ENCODE data around the gene TDP2. TPM values are rescaled to one million over a fixed set of nuclear protein-coding genes. Genes with fewer than 3 reads are reported as not detected.
A peak's percentile ranks its signal among the peaks of the same experiment; 100 is the strongest.

TDP2 gene
- total and polyA plus RNA-seq, 2 donors (not counting 1 experiment from before 2014, with no cell fraction given), result 32.5 to 37.5 TPM

- Histone ChIP-seq H4K20me1 (ENCODE audit: control insufficient read depth, extremely low read depth, insufficient read depth, low read length) (no peaks in the 10 kb centered on the region), H2AFZ (ENCODE audit: low read length) (no peak overlapping the region), H3K36me3 (ENCODE audit: control insufficient read depth, insufficient read depth, low read length) (no peaks in the 10 kb centered on the region), H3K27me3 (ENCODE audit: control insufficient read depth, insufficient read depth, low read length) (peaks cover under 1% of the 10 kb centered on the region), H3K9ac (ENCODE audit: insufficient read depth, low read length) (no peak overlapping the region), H3K79me2 (ENCODE audit: control insufficient read depth, insufficient read depth, low read length) (no peaks in the 10 kb centered on the region), H3K4me1 (ENCODE audit: control insufficient read depth, extremely low read depth, insufficient read depth, low read length) (no peaks in the 10 kb centered on the region), H3K4me3 (replicated peaks in 1 of 4; ENCODE audit: control extremely low read depth in 1 of 4, insufficient read depth in 1 of 4, low read depth in 3 of 4, low read length in 4 of 4) (peak overlapping the region in 1 of 4 experiments; percentile 82), H3K4me2 (ENCODE audit: extremely low read depth, insufficient read depth, low read length) (no peak overlapping the region), H3K27ac (ENCODE audit: insufficient read depth, low read length) (no peak overlapping the region), H3K9me3 (ENCODE audit: control insufficient read depth, insufficient read depth, low read depth, low read length) (no peaks in the 10 kb centered on the region)
- DNase-seq (ENCODE audit: low read depth in 2 of 2), result peak in 1 of 2 donors; percentile 71
- no peak for TF ChIP-seq EZH2 (IDR thresholded peaks at IDR 0.05; ENCODE audit: low read length, missing control alignments)
Measured at GRCh38 chr6:24646771-24647170, 19.9 kb downstream of the TDP2 start.

- H2AFZ ChIP-seq (ENCODE audit: low read length), result no peak overlapping the region
- no peaks in the 10 kb centered on the region for H3K4me1 ChIP-seq (ENCODE audit: control insufficient read depth, extremely low read depth, insufficient read depth, low read length)
- H4K20me1 ChIP-seq (ENCODE audit: control insufficient read depth, extremely low read depth, insufficient read depth, low read length), result no peaks in the 10 kb centered on the region
- no peak overlapping the region for H3K9ac ChIP-seq (ENCODE audit: insufficient read depth, low read length)
- H3K27ac ChIP-seq (ENCODE audit: insufficient read depth, low read length), result no peak overlapping the region
- H3K9me3 ChIP-seq (ENCODE audit: control insufficient read depth, insufficient read depth, low read depth, low read length), result no peaks in the 10 kb centered on the region
- peaks cover 3% of the 10 kb centered on the region for H3K27me3 ChIP-seq (ENCODE audit: control insufficient read depth, insufficient read depth, low read length)
- no peaks in the 10 kb centered on the region for H3K79me2 ChIP-seq (ENCODE audit: control insufficient read depth, insufficient read depth, low read length)
- no peaks in the 10 kb centered on the region for H3K36me3 ChIP-seq (ENCODE audit: control insufficient read depth, insufficient read depth, low read length)
- TF ChIP-seq EZH2 (IDR thresholded peaks at IDR 0.05; ENCODE audit: low read length, missing control alignments) (no peak), CTCF (conservative IDR thresholded peaks at IDR 0.05 in 1 of 2, IDR thresholded peaks at IDR 0.05 in 1 of 2; ENCODE audit: low read depth in 1 of 2, low read length in 2 of 2) (no peak)
- no peak for DNase-seq (ENCODE audit: low read depth in 2 of 2)
- H3K4me3 ChIP-seq (replicated peaks in 1 of 4; ENCODE audit: control extremely low read depth in 1 of 4, insufficient read depth in 1 of 4, low read depth in 3 of 4, low read length in 4 of 4), result no peak overlapping the region
- H3K4me2 ChIP-seq (ENCODE audit: extremely low read depth, insufficient read depth, low read length), result no peak overlapping the region
Measured at GRCh38 chr6:24644377-24644776, 22.3 kb downstream of the TDP2 start.

GRCh38 chr6:24643920-24644319 is 22.8 kb downstream of the TDP2 start:
- H3K79me2 ChIP-seq (ENCODE audit: control insufficient read depth, insufficient read depth, low read length), result no peaks in the 10 kb centered on the region
- H3K9me3 ChIP-seq (ENCODE audit: control insufficient read depth, insufficient read depth, low read depth, low read length), result no peaks in the 10 kb centered on the region
- H3K4me2 ChIP-seq (ENCODE audit: extremely low read depth, insufficient read depth, low read length), result no peak overlapping the region
- no peak overlapping the region for H3K9ac ChIP-seq (ENCODE audit: insufficient read depth, low read length)
- no peaks in the 10 kb centered on the region for H3K36me3 ChIP-seq (ENCODE audit: control insufficient read depth, insufficient read depth, low read length)
- H3K4me1 ChIP-seq (ENCODE audit: control insufficient read depth, extremely low read depth, insufficient read depth, low read length), result no peaks in the 10 kb centered on the region
- no peak for TF ChIP-seq CTCF (conservative IDR thresholded peaks at IDR 0.05 in 1 of 2, IDR thresholded peaks at IDR 0.05 in 1 of 2; ENCODE audit: low read depth in 1 of 2, low read length in 2 of 2)
- no peak for TF ChIP-seq EZH2 (IDR thresholded peaks at IDR 0.05; ENCODE audit: low read length, missing control alignments)
- H3K27ac ChIP-seq (ENCODE audit: insufficient read depth, low read length), result no peak overlapping the region
- no peak for DNase-seq (ENCODE audit: low read depth in 2 of 2)
- no peak overlapping the region for H3K4me3 ChIP-seq (replicated peaks in 1 of 4; ENCODE audit: control extremely low read depth in 1 of 4, insufficient read depth in 1 of 4, low read depth in 3 of 4, low read length in 4 of 4)
- H2AFZ ChIP-seq (ENCODE audit: low read length), result no peak overlapping the region
- H4K20me1 ChIP-seq (ENCODE audit: control insufficient read depth, extremely low read depth, insufficient read depth, low read length), result no peaks in the 10 kb centered on the region
- H3K27me3 ChIP-seq (ENCODE audit: control insufficient read depth, insufficient read depth, low read length), result peaks cover 3% of the 10 kb centered on the region

Data from fibroblast of lung (primary cell).